Nephron (organoid): ENCODE results near the gene RAPGEF6.

ENCODE experiments used
- H3K27ac Mint-ChIP-seq, 3 experiments: 2 replicates each; pipeline ENCODE4 v1.8.0; 2020; ENCODE audit warnings: mixed read lengths in 3 of 3, mild to moderate bottlenecking in 2 of 3, moderate library complexity in 1 of 3
- H3K27me3 Mint-ChIP-seq: 2 replicates; pipeline ENCODE4 v1.8.0; 2021; ENCODE audit warnings: low read depth, mild to moderate bottlenecking, moderate library complexity, mixed read lengths
- H3K36me3 Mint-ChIP-seq: 2 replicates; pipeline ENCODE4 v1.8.0; 2020; ENCODE audit warnings: low read depth, mixed read lengths
- H3K4me1 Mint-ChIP-seq: 2 replicates; pipeline ENCODE4 v1.8.0; 2020; ENCODE audit warnings: mixed read lengths
- H3K4me3 Mint-ChIP-seq, 3 experiments: 2 replicates each; pipeline ENCODE4 v1.8.0; 2020; ENCODE audit warnings: mild to moderate bottlenecking in 3 of 3, mixed read lengths in 3 of 3, moderate library complexity in 2 of 3
- H3K9me3 Mint-ChIP-seq: 2 replicates; pipeline ENCODE4 v1.8.0; 2020; ENCODE audit warnings: mixed read lengths
- TF ChIP-seq, protein P1 (sequence below), 3 experiments: fragments of 200-600 bp; sonication (generic); IDR thresholded peaks; one replicate each; pipeline ENCODE4 v1.5.0; 2021; ENCODE audit warnings: antibody characterized with exemption in 3 of 3; ENCODE audit not compliant: unreplicated experiment in 3 of 3

RAPGEF6 gene

DNA sequence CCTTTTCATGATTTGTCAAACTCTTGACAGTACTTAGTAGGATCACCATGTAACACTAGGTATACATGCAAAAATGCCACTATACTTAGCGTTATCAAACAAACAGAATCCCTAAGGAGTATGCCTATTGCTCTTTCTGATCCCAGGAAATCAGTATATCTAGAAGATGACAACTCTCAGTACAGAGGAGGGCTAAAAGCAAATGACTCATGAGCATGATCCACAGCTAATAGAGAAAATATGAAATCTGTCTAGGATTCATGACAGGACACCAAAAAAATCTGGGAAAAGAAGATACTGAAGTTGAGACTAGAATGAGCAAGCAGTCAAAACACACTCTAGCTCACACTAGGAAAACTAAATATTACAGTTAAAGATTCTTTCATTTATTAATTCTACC is 89.2 kb downstream of the RAPGEF6 start:
- no peaks in the 10 kb centered on the region for H3K9me3 Mint-ChIP-seq
- no peak overlapping the region for H3K27ac Mint-ChIP-seq
- H3K27me3 Mint-ChIP-seq = no peaks in the 10 kb centered on the region
- H3K4me1 Mint-ChIP-seq = no peaks in the 10 kb centered on the region
- peaks cover 32% of the 10 kb centered on the region for H3K36me3 Mint-ChIP-seq
- TF ChIP-seq, protein P1, sequence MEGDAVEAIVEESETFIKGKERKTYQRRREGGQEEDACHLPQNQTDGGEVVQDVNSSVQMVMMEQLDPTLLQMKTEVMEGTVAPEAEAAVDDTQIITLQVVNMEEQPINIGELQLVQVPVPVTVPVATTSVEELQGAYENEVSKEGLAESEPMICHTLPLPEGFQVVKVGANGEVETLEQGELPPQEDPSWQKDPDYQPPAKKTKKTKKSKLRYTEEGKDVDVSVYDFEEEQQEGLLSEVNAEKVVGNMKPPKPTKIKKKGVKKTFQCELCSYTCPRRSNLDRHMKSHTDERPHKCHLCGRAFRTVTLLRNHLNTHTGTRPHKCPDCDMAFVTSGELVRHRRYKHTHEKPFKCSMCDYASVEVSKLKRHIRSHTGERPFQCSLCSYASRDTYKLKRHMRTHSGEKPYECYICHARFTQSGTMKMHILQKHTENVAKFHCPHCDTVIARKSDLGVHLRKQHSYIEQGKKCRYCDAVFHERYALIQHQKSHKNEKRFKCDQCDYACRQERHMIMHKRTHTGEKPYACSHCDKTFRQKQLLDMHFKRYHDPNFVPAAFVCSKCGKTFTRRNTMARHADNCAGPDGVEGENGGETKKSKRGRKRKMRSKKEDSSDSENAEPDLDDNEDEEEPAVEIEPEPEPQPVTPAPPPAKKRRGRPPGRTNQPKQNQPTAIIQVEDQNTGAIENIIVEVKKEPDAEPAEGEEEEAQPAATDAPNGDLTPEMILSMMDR (IDR thresholded peaks at IDR 0.05; ENCODE audit: unreplicated experiment in 3 of 3) = no peak
- H3K4me3 Mint-ChIP-seq = no peak overlapping the region

DNA sequence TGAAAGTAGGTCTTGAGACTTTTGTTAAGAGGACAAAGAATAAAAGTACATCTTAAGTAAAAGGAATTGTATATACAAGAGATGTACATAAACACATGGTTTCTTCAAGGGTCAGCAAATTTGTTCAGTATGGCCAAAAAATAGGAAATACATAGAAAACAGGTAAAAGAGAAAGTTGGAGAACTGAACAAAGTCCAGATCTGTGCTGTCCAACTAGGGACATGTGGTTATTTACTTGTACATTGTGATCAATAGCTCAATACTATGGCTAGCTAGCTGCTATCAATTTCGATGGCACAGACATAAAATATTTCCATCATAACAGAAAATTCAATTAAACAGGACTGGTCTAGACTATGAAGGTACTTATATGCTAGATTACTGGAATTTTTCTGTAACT is 92.3 kb downstream of the RAPGEF6 start:
- Mint-ChIP-seq H3K27ac (no peak overlapping the region), H3K36me3 (peaks cover 26% of the 10 kb centered on the region), H3K4me3 (no peak overlapping the region), H3K9me3 (no peaks in the 10 kb centered on the region), H3K4me1 (no peaks in the 10 kb centered on the region), H3K27me3 (no peaks in the 10 kb centered on the region)
- TF ChIP-seq, protein P1 (IDR thresholded peaks at IDR 0.05; ENCODE audit: unreplicated experiment in 3 of 3) = no peak

DNA sequence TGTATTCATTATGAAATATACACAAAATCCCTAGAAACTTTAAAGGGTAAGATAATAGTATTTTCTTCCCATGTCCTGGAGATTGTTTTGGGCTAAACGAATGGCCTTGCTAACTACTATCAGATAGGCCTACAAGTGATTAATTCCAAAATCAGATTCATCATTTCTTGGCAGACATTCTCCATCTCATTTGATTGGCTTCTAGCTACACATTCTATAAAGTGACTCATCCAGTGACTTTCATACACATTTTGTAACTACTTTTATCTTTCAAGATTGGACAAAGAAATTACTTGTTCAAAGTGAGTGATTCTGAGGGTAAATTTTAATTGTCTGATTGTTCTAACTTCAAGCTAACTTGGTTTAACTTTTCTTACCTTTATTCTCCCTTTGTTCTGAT is 93.3 kb downstream of the RAPGEF6 start:
- H3K27me3 Mint-ChIP-seq = no peaks in the 10 kb centered on the region
- H3K4me1 Mint-ChIP-seq = no peaks in the 10 kb centered on the region
- no peak overlapping the region for H3K4me3 Mint-ChIP-seq
- TF ChIP-seq, protein P1 (IDR thresholded peaks at IDR 0.05; ENCODE audit: unreplicated experiment in 3 of 3) = no peak
- no peaks in the 10 kb centered on the region for H3K9me3 Mint-ChIP-seq
- H3K36me3 Mint-ChIP-seq = peaks cover 21% of the 10 kb centered on the region
- H3K27ac Mint-ChIP-seq = no peak overlapping the region

DNA sequence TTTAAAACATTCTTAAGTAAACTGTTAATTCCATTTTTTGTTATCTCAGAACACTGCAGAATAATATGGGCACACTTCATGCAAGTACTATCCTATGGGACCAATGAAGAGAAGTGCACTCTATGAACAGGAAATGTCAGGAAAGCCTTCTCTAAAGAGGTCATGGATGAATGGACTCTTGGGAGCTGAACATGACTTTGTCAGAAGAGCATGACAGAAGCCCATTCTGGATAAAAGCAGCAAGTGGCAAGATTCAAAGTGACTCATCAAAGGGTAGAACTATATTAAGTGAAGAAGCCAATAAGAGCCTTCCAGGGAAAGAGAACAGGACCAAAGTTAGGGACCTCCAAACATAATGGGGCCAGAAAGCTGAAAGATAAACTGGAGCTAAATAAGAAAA is 94.0 kb downstream of the RAPGEF6 start:
- Mint-ChIP-seq H3K36me3 (peaks cover 21% of the 10 kb centered on the region), H3K4me1 (peaks cover 5% of the 10 kb centered on the region), H3K4me3 (no peak overlapping the region), H3K9me3 (no peaks in the 10 kb centered on the region), H3K27ac (no peak overlapping the region), H3K27me3 (no peaks in the 10 kb centered on the region)
- TF ChIP-seq, protein P1 (IDR thresholded peaks at IDR 0.05; ENCODE audit: unreplicated experiment in 3 of 3) = no peak

DNA sequence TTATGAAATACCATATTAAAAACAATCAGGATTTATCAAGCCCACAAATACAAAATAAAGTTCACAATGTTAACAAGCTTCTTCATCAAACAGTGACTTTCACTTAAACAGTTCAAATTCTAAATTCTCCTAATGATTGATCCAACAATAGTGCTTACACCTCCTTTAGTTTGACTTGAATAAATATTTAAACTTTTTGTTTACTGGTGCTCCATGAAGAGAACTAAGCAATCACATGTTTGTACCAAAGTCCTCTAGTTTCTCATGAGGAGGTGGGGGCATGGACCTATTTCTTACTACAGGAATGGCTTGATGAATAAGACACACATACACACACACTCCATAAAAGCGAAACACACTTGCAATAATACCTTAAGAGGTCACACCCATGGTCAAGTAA is 95.8 kb downstream of the RAPGEF6 start:
- H3K4me3 Mint-ChIP-seq = no peak overlapping the region
- no peaks in the 10 kb centered on the region for H3K9me3 Mint-ChIP-seq
- TF ChIP-seq, protein P1 (IDR thresholded peaks at IDR 0.05; ENCODE audit: unreplicated experiment in 3 of 3) = no peak
- H3K27me3 Mint-ChIP-seq = no peaks in the 10 kb centered on the region
- H3K36me3 Mint-ChIP-seq = peaks cover 10% of the 10 kb centered on the region
- H3K4me1 Mint-ChIP-seq = peaks cover 5% of the 10 kb centered on the region
- no peak overlapping the region for H3K27ac Mint-ChIP-seq

DNA sequence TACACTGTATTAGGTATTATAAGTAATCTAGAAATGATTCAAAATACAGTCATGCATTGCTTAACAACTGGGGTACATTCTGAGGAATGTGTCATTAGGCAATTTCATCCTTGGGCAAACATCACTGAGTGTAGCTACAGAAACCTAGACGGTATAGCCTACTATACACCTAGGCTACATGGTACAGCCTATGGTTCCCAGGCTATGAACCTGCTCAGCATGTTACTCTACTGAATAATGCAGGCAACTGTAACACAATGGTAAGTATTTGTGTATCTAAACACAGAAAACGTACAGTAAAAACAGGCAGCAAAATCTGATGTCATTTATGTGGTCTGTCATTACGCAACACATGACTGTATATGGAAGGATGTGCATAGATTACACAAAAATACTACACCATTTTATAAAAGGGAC is 96.8 kb downstream of the RAPGEF6 start:
- Mint-ChIP-seq H3K27me3 (no peaks in the 10 kb centered on the region), H3K27ac (no peak overlapping the region)

More for the DNA sequence above, 96.8 kb downstream of the RAPGEF6 start:
- Mint-ChIP-seq H3K4me3 (no peak overlapping the region), H3K4me1 (peaks cover 6% of the 10 kb centered on the region), H3K9me3 (no peaks in the 10 kb centered on the region), H3K36me3 (peaks cover 7% of the 10 kb centered on the region)
- TF ChIP-seq, protein P1 (IDR thresholded peaks at IDR 0.05; ENCODE audit: unreplicated experiment in 3 of 3) = no peak
